Left cardiac atrium (tissue), 4 donors: ENCODE results near the gene ANKRD22. TPM values are rescaled to one million over a fixed set of nuclear protein-coding genes. Genes with fewer than 3 reads are reported as not detected.
A peak's percentile ranks its signal among the peaks of the same experiment; 100 is the strongest.
"Not testable (repeated sequence)": the region's sequence is repeated elsewhere in the genome, so short reads cannot be mapped to it uniquely, and the experiment has no call there.

ENCODE experiments used
- ATAC-seq, 2 donors: fragments of 200-7000 bp; cut with Tn5 transposase; one replicate each; pipeline ENCODE4 v1.9.1; 2020; ENCODE audit warnings: mild to moderate bottlenecking in 2 of 2, moderate library complexity in 2 of 2
- DNase-seq: peaks from one replicate; pipeline ENCODE4 v3.0.0-alpha.2; 2020
- intact Hi-C, 2 donors: fragments of 100-400 bp; cut with DNase I; formaldehyde crosslinking; loops; one replicate each; pipeline versions ENCODE4 v1.14.1 to v1.15.1; 2022 to 2023
- total RNA-seq, 2 donors: library from RNA; stranded (reverse); fragmentation: NEBNext Ultra II Directional; extraction: Animal tissue kit (Norgen Biotek cat#: 25700); gene quantifications; one replicate each; pipeline ENCODE4 v1.2.1, GENCODE V29; 2021
- donor health status: DM: no; HTN: yes; CAD: no.
- donor health status: DM: no; HTN: yes; CAD: no; lungs with severe emphysema.
- donor health status: DM: yes; HTN: yes; CAD: no.
- donor health status: Dilated cardiomyopathy.

The ANKRD22 gene
- total RNA-seq, 2 donors from 2014 or later = not detected

DNA sequence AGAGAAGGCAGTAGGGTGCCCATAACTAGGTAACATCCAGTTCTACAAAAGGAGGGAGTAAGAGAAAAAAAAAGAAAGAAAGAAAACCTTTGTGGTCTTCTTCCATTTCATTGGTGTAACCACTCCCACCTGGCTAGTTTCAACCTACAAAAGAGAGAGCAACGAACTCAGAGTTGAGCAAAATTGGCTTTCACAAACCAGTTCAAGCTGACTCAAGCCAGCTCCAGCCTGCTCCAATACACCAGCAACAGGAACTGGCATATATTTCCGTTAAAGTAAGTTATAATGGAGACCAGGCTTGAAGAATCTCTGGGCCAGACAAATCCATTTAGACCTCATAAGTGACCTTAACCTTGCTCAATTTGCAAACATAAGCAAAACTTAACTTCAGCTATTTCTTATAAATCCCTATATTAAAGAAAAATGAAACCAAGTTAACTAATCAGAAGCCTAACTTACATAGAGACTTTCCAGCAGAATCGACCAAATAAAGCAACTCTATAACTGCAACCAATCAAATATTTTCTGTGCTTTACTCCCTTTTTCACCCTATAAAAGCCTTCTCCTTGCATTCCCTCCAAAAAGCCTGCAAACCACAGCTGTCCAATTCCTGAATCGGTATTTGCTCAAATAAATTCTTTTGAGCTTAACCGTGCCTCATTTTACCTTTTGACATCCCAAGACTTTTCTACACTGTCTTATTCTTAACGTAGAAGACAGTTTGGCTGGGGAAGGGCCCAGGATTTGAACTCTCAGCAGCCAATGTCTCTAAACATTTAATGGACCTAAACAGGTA is 10.1 kb downstream of the ANKRD22 start:
- DNase-seq (no peak), ATAC-seq (no peak)
- intact Hi-C loops = no loop called here

GRCh38 chr10:88840881-88841280 is 10.8 kb downstream of the ANKRD22 start:
- intact Hi-C loops = no loop called here
- ATAC-seq (no peak), DNase-seq (no peak)

- intact Hi-C loops = no loop called here
- DNase-seq (no peak), ATAC-seq (no peak)
Observed at GRCh38 chr10:88840104-88840503, 11.5 kb downstream of the ANKRD22 start.

GRCh38 chr10:88838766-88839350 is 12.8 kb downstream of the ANKRD22 start:
- ATAC-seq (no peak), DNase-seq (no peak)
- intact Hi-C loops = loop anchor here (5.0 to 10.0 kb wide), 4 partner anchors 38 to 378 kb away; partner anchors contain the start of gene CH25H (in 1 of the 2)

- DNase-seq, ATAC-seq: not testable (repeated sequence)
- intact Hi-C loops = loop anchor here (2.0 to 10.0 kb wide), 5 partner anchors 40 to 380 kb away; partner anchors contain the start of gene CH25H (in 1 of the 2)
Observed at GRCh38 chr10:88837632-88838031, 14.0 kb downstream of the ANKRD22 start.

GRCh38 chr10:88835910-88836221 is 15.8 kb downstream of the ANKRD22 start:
- intact Hi-C loops = loop anchor here (1.0 to 10.0 kb wide), 6 partner anchors 41 to 381 kb away; partner anchors contain the start of gene CH25H (in 1 of the 2)
- ATAC-seq = no peak
- no peak for DNase-seq

DNA sequence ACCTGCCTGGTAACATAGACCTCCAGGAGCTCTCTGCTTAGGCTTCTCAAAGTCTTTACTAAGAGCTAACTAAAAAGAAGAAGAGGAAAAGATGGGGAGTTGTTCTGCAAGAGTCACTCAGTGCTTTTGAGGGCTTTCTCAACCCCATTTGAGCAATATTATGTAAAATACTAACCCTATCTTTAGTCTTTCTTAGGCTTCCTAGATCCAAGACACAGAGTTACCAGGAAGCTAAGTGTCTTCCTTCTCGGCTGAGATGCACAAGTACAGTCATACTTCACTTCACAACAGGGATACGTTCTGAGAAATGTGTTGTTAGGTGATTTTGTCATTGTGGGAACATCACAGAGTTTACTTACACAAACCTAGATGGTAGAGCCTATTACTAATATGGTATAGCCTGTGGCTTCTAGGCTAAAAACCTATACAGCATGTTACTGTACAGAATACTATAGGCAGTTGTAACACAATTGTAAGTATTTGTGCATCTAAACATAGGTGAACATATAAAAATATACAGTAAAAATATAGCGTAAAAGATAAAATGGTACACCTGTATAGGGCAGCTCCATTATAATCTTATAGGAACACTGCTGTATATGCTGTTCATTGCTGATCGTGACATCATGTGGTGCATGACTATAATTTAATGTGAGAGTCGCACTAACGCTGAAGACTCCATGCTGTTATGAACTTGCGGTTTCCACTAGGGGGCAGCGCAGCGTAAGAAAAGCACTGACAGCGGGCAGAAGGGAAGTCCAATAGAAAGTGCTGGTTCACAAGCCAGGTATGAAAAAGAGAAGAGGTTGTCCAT is 16.3 kb downstream of the ANKRD22 start:
- DNase-seq = peak; percentile 85
- peak; percentile 93 to 96 for ATAC-seq
- intact Hi-C loops = loop anchor here (5.0 to 10.0 kb wide), 4 partner anchors 42 to 382 kb away; partner anchors contain the start of gene CH25H (in 1 of the 2)

DNA sequence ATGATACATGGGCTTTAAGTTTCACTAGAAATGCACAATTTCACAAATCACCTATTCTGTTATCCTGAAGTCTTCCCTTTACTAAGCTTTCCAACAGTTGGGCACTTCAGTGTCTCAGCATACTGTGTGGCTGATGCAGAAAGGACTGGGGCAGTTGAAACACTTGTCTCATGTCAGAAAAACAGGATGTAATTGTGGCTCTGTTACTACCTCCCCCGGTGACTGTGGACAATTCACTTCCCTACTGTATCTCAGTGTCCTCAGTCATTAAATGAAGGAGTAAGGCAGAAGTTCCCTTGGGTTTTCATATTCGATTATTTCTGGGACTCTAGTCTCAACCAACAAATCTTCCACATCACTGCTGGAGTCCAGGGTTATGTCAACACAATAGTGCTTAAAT is 17.9 kb downstream of the ANKRD22 start:
- DNase-seq = no peak
- intact Hi-C loops = loop anchor here in 1 of 2 donors (10.0 kb wide), 1 partner anchor 371 kb away; the partner anchor contains the start of gene CH25H
- ATAC-seq = no peak

GRCh38 chr10:88833156-88833555 is 18.5 kb downstream of the ANKRD22 start:
- intact Hi-C loops = loop anchor here in 1 of 2 donors (10.0 kb wide), 1 partner anchor 372 kb away; the partner anchor contains the start of gene CH25H
- ATAC-seq = no peak
- no peak for DNase-seq

GRCh38 chr10:88832376-88832775 is 19.3 kb downstream of the ANKRD22 start:
- ATAC-seq (no peak), DNase-seq (no peak)
- intact Hi-C loops = loop anchor here in 1 of 2 donors (10.0 kb wide), 1 partner anchor 372 kb away; the partner anchor contains the start of gene CH25H

DNA sequence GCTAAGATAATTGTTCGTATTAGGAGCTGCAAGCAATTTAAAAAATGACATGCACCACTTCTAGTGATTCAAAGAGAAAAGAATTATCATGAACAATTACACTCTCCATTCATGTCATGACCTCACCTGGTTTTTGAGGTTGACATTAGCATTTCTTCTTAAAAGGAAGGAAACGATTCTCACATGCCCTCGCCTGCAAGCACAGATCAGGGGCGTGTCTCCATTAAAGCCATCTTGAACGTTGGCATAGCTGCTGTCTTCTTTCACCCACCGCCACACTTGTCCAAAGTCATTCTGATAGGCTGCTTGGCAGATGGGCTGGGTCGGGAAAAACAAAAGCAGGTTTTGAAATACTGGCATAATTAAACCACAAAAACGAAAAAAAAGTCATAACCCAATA is 19.9 kb downstream of the ANKRD22 start:
- peak in 1 of 2 donors; percentile 52 for ATAC-seq
- intact Hi-C loops = loop anchor here in 1 of 2 donors (10.0 kb wide), 1 partner anchor 373 kb away; the partner anchor contains the start of gene CH25H

DNA sequence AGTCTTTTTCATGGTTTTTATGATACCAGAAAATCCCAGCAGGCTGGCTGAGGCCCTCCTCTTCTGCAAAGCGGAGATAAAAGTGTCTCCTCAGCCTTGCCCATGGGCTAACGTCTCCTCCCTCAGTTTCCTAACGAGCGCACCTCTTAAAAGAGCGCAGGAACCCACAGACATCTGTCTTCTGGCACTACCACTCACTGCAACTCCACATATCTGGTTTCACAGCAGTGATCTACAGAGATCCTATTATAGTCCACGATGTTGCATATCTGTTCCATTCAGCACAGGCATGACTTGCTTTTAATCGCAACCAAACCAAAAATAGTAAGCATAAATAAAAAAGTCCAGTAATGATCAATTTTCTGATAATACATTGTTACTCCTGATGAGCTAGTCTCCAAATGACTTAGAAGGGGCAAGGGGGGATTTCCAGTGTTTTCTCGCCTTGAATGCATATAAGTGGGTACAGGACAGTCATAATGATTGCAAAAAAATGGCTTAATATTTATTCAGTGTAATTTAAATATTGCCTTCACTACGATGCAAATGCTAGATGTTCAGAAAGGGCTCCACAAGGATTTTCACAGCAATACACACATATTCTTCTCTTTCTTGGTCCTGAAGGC is 20.9 kb downstream of the ANKRD22 start:
- no peak for DNase-seq
- ATAC-seq = no peak
- intact Hi-C loops = loop anchor here in 1 of 2 donors (10.0 kb wide), 1 partner anchor 374 kb away; the partner anchor contains the start of gene CH25H

More for the DNA sequence above, 19.9 kb downstream of the ANKRD22 start:
- no peak for DNase-seq

DNA sequence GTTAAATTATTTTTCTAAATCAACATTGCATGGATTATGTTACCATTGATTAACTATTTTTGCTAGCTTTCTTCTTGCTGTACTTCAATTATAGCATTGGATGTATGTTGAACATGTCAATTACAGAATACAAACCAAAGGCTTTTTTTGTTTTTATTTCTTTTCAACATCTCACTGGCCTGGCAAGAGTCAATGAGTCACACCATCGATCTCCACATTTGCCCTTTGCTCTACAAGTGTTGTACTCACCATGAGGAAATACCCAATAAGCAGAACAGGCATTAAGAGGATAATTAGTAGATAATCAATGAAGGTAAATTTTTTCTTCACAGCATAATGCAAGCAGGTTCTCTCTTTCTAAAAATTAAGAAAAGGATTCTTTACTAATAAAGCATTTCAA is 23.3 kb downstream of the ANKRD22 start:
- no peak for ATAC-seq
- intact Hi-C loops = no loop called here
- DNase-seq = no peak

DNA sequence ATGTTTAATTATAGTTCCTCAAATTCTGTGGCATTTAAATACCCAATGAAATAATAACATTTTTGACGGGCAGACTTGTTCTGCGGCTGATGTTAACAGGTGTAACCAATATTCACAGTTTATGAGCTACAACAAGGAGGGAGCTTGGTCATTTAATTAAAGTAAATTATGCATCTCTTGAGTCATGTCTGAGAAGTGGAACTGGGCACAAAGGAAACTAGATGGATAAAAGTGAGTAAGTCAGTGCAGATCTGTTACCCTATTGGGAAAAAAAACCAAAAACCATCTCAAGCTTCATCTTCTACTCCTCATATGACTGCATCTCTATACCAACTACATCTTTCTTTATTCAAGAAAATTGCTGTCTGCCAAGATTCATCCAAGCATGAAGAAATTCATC is 24.0 kb downstream of the ANKRD22 start:
- no peak for DNase-seq
- intact Hi-C loops = no loop called here
- no peak for ATAC-seq

DNA sequence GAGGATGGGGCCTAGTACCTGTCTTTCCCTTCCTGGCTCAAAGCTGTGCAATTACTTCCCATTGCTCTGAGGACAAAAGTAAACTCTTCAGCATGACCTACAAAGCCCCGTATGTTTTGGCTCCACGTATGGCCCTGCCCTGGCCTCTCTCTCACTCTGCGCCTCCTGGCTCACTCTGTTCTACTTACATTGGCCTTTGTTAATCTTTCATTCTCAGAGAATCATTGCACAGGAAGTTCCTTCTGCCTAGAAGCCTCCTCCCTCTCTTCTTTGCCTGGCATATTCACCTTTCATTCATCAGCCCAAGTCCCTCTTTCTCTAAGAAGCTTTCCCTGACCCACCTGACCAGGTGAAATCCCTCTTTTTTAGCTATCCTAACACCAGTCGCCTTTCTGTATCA is 25.3 kb downstream of the ANKRD22 start:
- DNase-seq (no peak), ATAC-seq (no peak)
- intact Hi-C loops = no loop called here

GRCh38 chr10:88820748-88821401 is 30.8 kb downstream of the ANKRD22 start:
- DNase-seq = no peak
- peak; percentile 27 to 45 for ATAC-seq
- intact Hi-C loops = no loop called here

DNA sequence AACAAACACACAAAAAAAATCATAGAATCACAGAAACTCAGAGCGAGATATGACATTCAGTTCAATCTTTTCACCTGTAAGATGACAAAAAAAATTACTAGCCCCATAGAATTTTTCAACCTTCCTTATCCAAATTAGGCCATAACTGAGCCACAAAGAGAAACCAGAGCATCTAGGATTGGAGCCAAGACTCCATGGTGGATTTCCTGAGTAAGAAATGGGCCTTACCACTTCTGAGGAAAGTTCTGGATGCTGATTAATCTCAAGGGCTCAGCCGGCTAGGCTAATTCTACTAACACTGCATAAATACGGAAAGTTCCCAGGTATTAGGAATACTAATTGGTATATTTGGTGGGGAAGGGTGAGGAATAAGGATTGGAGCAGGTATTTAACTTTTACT is 32.4 kb downstream of the ANKRD22 start:
- intact Hi-C loops = loop anchor here in 1 of 2 donors (10.0 kb wide), 1 partner anchor 234 kb away; the partner anchor contains the start of genes LIPJ and RNLS
- DNase-seq (no peak), ATAC-seq (no peak)

GRCh38 chr10:88813200-88813599 is 38.4 kb downstream of the ANKRD22 start:
- intact Hi-C loops = loop anchor here in 1 of 2 donors (5.0 to 10.0 kb wide), 2 partner anchors 126 to 228 kb away; partner anchors contain the start of genes LIPJ and RNLS
- ATAC-seq (no peak), DNase-seq (no peak)
